Measurements from ENCODE around the gene SH2D3A.

The SH2D3A gene

DNA sequence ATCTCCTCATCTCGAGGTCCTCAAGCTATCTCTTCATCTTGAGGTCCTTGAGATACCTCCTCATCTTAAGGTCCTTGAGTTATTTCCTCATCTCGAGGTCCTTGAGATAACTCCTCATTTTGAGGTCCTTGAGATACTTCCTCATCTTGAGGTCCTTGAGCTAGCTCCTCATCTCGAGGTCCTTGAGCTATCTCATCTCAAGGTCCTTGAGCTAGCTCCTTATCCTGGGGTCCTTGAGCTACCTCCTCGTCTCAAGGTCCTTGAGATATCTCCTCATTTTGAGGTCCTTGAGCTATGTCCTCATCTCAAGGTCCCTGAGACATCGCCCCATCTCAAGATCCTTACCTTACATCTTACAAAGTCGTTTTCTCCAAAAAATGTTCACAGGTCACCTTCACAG lies 24.0 kb upstream of the SH2D3A start:
- H2AFZ ChIP-seq (ENCODE audit: low read length) = no peak overlapping the region
- no peak overlapping the region for H3K9ac ChIP-seq (ENCODE audit: low read length)
- no peak overlapping the region for H3K4me2 ChIP-seq (ENCODE audit: low read length)
- H3F3A ChIP-seq (ENCODE audit: insufficient read depth, low read length) = no peaks in the 10 kb centered on the region
- no peak overlapping the region for H3K4me3 ChIP-seq (ENCODE audit: low read depth, low read length, poor library complexity, severe bottlenecking)
- H3K27me3 ChIP-seq (ENCODE audit: insufficient read depth, low read length) = no peaks in the 10 kb centered on the region
- TF ChIP-seq EZH2 (IDR thresholded peaks at IDR 0.05; ENCODE audit: borderline replicate concordance, low read length) = no peak
- TF ChIP-seq, protein P1, sequence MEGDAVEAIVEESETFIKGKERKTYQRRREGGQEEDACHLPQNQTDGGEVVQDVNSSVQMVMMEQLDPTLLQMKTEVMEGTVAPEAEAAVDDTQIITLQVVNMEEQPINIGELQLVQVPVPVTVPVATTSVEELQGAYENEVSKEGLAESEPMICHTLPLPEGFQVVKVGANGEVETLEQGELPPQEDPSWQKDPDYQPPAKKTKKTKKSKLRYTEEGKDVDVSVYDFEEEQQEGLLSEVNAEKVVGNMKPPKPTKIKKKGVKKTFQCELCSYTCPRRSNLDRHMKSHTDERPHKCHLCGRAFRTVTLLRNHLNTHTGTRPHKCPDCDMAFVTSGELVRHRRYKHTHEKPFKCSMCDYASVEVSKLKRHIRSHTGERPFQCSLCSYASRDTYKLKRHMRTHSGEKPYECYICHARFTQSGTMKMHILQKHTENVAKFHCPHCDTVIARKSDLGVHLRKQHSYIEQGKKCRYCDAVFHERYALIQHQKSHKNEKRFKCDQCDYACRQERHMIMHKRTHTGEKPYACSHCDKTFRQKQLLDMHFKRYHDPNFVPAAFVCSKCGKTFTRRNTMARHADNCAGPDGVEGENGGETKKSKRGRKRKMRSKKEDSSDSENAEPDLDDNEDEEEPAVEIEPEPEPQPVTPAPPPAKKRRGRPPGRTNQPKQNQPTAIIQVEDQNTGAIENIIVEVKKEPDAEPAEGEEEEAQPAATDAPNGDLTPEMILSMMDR (IDR thresholded peaks at IDR 0.05; ENCODE audit: low read length) = no peak
- no peak overlapping the region for H3K27ac ChIP-seq (ENCODE audit: low read depth, low read length, poor library complexity, severe bottlenecking)
- H4K20me1 ChIP-seq (ENCODE audit: insufficient read depth, low read length) = no peaks in the 10 kb centered on the region
- peaks cover 60% of the 10 kb centered on the region for H3K36me3 ChIP-seq (ENCODE audit: insufficient read depth, low read length)
- no peaks in the 10 kb centered on the region for H3K4me1 ChIP-seq (ENCODE audit: insufficient read depth, low read length, severe bottlenecking)
- H3K79me2 ChIP-seq (ENCODE audit: insufficient read depth, low read length) = peaks cover 49% of the 10 kb centered on the region
- no peaks in the 10 kb centered on the region for H3K9me3 ChIP-seq (ENCODE audit: low read length)
- H3K9me2 ChIP-seq (ENCODE audit: low read depth, low read length) = no peaks in the 10 kb centered on the region

DNA sequence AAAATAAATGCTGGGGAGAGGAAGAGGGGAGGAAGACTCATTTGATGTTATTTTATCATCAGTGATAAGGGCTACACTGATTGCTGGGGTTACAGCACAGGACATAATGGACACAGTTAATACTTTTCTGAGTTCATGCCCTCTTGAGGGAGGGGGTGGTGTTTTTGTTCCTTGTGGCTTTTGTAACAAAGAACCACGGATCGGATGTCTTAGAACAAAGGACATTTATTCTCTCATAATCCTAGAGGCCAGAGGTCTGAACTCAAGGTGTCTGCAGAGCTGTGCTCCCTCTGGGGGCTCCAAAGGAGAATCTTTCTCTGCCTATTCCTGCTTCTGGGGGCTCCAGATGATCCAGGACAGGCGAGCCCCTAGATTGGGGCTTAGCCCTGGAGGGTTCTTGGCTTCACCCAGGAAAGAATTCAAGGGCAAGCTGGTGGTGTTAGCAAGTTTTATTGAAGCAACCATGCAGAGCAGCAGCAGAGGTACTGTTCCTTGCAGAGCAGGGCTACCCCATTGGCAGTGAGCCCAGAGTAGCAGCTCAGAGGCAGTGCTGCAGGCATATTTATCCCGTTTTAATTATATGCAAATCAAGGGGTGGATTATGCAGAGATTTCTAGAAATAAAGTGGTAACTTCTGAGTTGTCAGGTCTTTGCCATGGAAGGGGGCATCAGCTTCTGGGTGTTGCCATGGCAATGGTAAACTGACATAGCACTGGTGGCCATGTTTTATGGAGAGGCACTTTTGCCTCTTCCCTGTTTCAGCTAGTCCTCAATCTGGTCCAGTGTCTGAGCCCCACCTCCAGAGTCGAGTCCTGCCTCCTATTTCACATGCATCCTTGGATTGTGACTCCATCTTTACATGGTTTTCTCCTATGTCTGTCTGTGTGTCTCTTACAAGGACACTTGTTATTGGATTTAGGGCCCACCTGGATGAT lies 23.2 kb upstream of the SH2D3A start:
- no peak overlapping the region for H3K4me2 ChIP-seq (ENCODE audit: low read length)

DNA sequence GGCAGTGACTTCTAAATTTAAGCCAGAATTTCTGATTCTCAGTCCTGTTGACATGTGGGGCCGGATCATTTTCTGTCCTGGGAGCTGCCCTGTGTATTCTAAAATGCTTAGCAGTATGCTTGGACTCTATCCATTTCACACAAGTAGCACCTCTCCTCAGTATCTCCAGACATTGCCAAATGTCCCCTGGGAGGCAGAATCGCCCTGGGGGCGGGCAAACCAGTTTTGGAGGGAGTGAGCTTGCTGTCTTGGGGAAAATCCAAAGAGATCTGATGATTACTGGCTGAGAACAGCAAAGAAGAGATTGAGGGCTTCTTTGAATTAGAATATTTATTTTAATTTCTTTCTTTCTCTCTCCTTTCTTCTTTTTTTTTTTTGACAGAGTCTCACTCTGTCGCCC lies 21.7 kb upstream of the SH2D3A start:
- Histone ChIP-seq H3K4me3 (ENCODE audit: low read depth, low read length, poor library complexity, severe bottlenecking) (no peak overlapping the region), H3F3A (ENCODE audit: insufficient read depth, low read length) (no peaks in the 10 kb centered on the region), H3K4me1 (ENCODE audit: insufficient read depth, low read length, severe bottlenecking) (no peaks in the 10 kb centered on the region), H4K20me1 (ENCODE audit: insufficient read depth, low read length) (no peaks in the 10 kb centered on the region), H2AFZ (ENCODE audit: low read length) (no peak overlapping the region), H3K9me2 (ENCODE audit: low read depth, low read length) (no peaks in the 10 kb centered on the region), H3K36me3 (ENCODE audit: insufficient read depth, low read length) (peaks cover 53% of the 10 kb centered on the region), H3K4me2 (ENCODE audit: low read length) (no peak overlapping the region), H3K79me2 (ENCODE audit: insufficient read depth, low read length) (peaks cover 34% of the 10 kb centered on the region), H3K27ac (ENCODE audit: low read depth, low read length, poor library complexity, severe bottlenecking) (no peak overlapping the region), H3K9ac (ENCODE audit: low read length) (no peak overlapping the region), H3K27me3 (ENCODE audit: insufficient read depth, low read length) (no peaks in the 10 kb centered on the region), H3K9me3 (ENCODE audit: low read length) (no peaks in the 10 kb centered on the region)
- TF ChIP-seq, protein P1 (IDR thresholded peaks at IDR 0.05; ENCODE audit: low read length) = no peak
- no peak for TF ChIP-seq EZH2 (IDR thresholded peaks at IDR 0.05; ENCODE audit: borderline replicate concordance, low read length)

More for the DNA sequence above, 23.2 kb upstream of the SH2D3A start:
- Histone ChIP-seq H3K9ac (ENCODE audit: low read length) (no peak overlapping the region), H3F3A (ENCODE audit: insufficient read depth, low read length) (no peaks in the 10 kb centered on the region), H3K27ac (ENCODE audit: low read depth, low read length, poor library complexity, severe bottlenecking) (no peak overlapping the region), H4K20me1 (ENCODE audit: insufficient read depth, low read length) (no peaks in the 10 kb centered on the region), H3K79me2 (ENCODE audit: insufficient read depth, low read length) (peaks cover 50% of the 10 kb centered on the region), H3K27me3 (ENCODE audit: insufficient read depth, low read length) (no peaks in the 10 kb centered on the region), H3K4me1 (ENCODE audit: insufficient read depth, low read length, severe bottlenecking) (no peaks in the 10 kb centered on the region), H3K9me2 (ENCODE audit: low read depth, low read length) (no peaks in the 10 kb centered on the region), H3K36me3 (ENCODE audit: insufficient read depth, low read length) (peaks cover 56% of the 10 kb centered on the region), H2AFZ (ENCODE audit: low read length) (no peak overlapping the region), H3K9me3 (ENCODE audit: low read length) (no peaks in the 10 kb centered on the region), H3K4me3 (ENCODE audit: low read depth, low read length, poor library complexity, severe bottlenecking) (no peak overlapping the region)
- TF ChIP-seq, protein P1 (IDR thresholded peaks at IDR 0.05; ENCODE audit: low read length) = no peak
- TF ChIP-seq EZH2 (IDR thresholded peaks at IDR 0.05; ENCODE audit: borderline replicate concordance, low read length) = no peak
